H1 (cell line): ENCODE data around the gene ARID3B. TPM values are rescaled to one million over a fixed set of nuclear protein-coding genes. Genes with fewer than 3 reads are reported as not detected.

Source experiments
- CTCF ChIA-PET: fragments of 300-600 bp; sonication (Branson Sonifier 250); formaldehyde crosslinking; loops from one replicate; lab custom pipeline; 2021; ENCODE audit not compliant: partially characterized antibody; lab: Charles Lee
- POLR2A ChIA-PET: fragments of 300-600 bp; sonication (Branson Sonifier 250); formaldehyde crosslinking; loops from one replicate; lab custom pipeline; 2021; ENCODE audit warnings: inconsistent platforms; ENCODE audit not compliant: partially characterized antibody; lab: Charles Lee
- DNase-seq, 2 experiments: peaks; one replicate each; pipeline versions ENCODE4 v3.0.0 to v3.0.0-alpha.2; 2010 to 2022; ENCODE audit warnings: low spot score in 2 of 2, low read depth in 1 of 2, mixed read lengths in 1 of 2
- FAIRE-seq: peaks from 2 replicates; lab custom pipeline; 2011; peaks lifted over from hg19 to GRCh38; lab: Jason Lieb, UNC
- H2AFZ ChIP-seq: 2 replicates; pipeline ENCODE4 v1.8.1; 2012; ENCODE audit warnings: low read length, inconsistent platforms
- H2AK5ac ChIP-seq: 2 replicates; pipeline ENCODE4 v1.6.1; 2013; ENCODE audit warnings: low read depth, low read length
- H2BK120ac ChIP-seq: replicated peaks from 2 replicates; pipeline ENCODE3; 2013; ENCODE audit warnings: low read depth, low read length, inconsistent platforms
- H2BK12ac ChIP-seq: 2 replicates; pipeline ENCODE4 v1.6.1; 2013; ENCODE audit warnings: low read depth, low read length
- H2BK15ac ChIP-seq: 2 replicates; pipeline ENCODE4 v1.6.1; 2013; ENCODE audit warnings: low read length
- H2BK20ac ChIP-seq: 2 replicates; pipeline ENCODE4 v1.6.1; 2013; ENCODE audit warnings: low read length
- H2BK5ac ChIP-seq: 2 replicates; pipeline ENCODE4 v1.6.1; 2013; ENCODE audit warnings: low read depth, low read length
- H3K14ac ChIP-seq: 2 replicates; pipeline ENCODE4 v1.6.1; 2013; ENCODE audit warnings: inconsistent platforms; ENCODE audit not compliant: insufficient read length
- H3K18ac ChIP-seq: 2 replicates; pipeline ENCODE4 v1.6.1; 2013; ENCODE audit warnings: low read length; ENCODE audit errors: extremely low read depth
- H3K23ac ChIP-seq: 2 replicates; pipeline ENCODE4 v1.6.1; 2013; ENCODE audit warnings: inconsistent platforms; ENCODE audit not compliant: insufficient read length
- H3K23me2 ChIP-seq: 2 replicates; pipeline ENCODE4 v1.6.1; 2013; ENCODE audit warnings: low read depth, low read length
- H3K27ac ChIP-seq: 2 replicates; pipeline ENCODE4 v1.6.1; 2011; ENCODE audit warnings: low read depth, low read length, inconsistent platforms
- H3K27me3 ChIP-seq, 4 experiments: replicated peaks in 1 of 4; 1 replicate in 1 of 4; 2 replicates in 3 of 4; pipeline versions ENCODE4 v1.6.1 to v1.8.1; 2011 to 2013; ENCODE audit warnings: low read length in 3 of 4, mild to moderate bottlenecking in 3 of 4, inconsistent platforms in 2 of 4, mixed read lengths in 2 of 4, moderate library complexity in 1 of 4; ENCODE audit not compliant: control insufficient read depth in 3 of 4, insufficient read depth in 3 of 4; ENCODE audit errors: extremely low read depth in 1 of 4
- H3K36me3 ChIP-seq, 4 experiments: 2 replicates each; pipeline versions ENCODE4 v1.6.1 to v1.8.1; 2011 to 2013; ENCODE audit warnings: mild to moderate bottlenecking in 4 of 4, low read length in 3 of 4, moderate library complexity in 2 of 4, control low read depth in 1 of 4, inconsistent platforms in 1 of 4; ENCODE audit not compliant: insufficient read depth in 4 of 4, control insufficient read depth in 2 of 4
- H3K4ac ChIP-seq: replicated peaks from 2 replicates; pipeline ENCODE3; 2013; ENCODE audit warnings: low read length, low read depth, mixed read lengths, inconsistent platforms; ENCODE audit not compliant: insufficient read length
- H3K4me1 ChIP-seq, 4 experiments: replicated peaks in 1 of 4; 1 replicate in 1 of 4; 2 replicates in 3 of 4; pipeline versions ENCODE4 v1.6.1 to v1.8.1; 2011 to 2013; ENCODE audit warnings: low read length in 3 of 4, inconsistent platforms in 2 of 4, mixed read lengths in 1 of 4; ENCODE audit not compliant: insufficient read depth in 4 of 4, control insufficient read depth in 3 of 4
- H3K4me2 ChIP-seq, 2 experiments: 2 replicates each; pipeline versions ENCODE4 v1.6.1 to v1.8.1; 2011 to 2013; ENCODE audit warnings: low read depth in 2 of 2, low read length in 2 of 2, control low read depth in 1 of 2, inconsistent platforms in 1 of 2, mild to moderate bottlenecking in 1 of 2; ENCODE audit not compliant: insufficient read depth in 1 of 2
- H3K4me3 ChIP-seq, 4 experiments: fragments of 200-600, 300-600 bp in 1 of 4; sonication (generic), shearing (Covaris generic), sonication (Bioruptor Twin) in 1 of 4; 2 replicates each; pipeline versions ENCODE4 v1.5.1 to v1.8.1; 2011 to 2016; ENCODE audit warnings: low read length in 4 of 4, low read depth in 3 of 4, control low read depth in 2 of 4, inconsistent platforms in 2 of 4, mild to moderate bottlenecking in 2 of 4, mixed read lengths in 1 of 4, moderate library complexity in 1 of 4; ENCODE audit not compliant: insufficient read depth in 2 of 4; ENCODE audit errors: extremely low read depth in 1 of 4
- H3K56ac ChIP-seq: replicated peaks from 2 replicates; pipeline ENCODE3; 2013; ENCODE audit warnings: low read depth, mild to moderate bottlenecking, mixed read lengths, low read length, inconsistent platforms; ENCODE audit not compliant: insufficient read length
- H3K79me1 ChIP-seq: 2 replicates; pipeline ENCODE4 v1.6.1; 2013; ENCODE audit warnings: low read depth, low read length, control low read depth
- H3K79me2 ChIP-seq, 2 experiments: 2 replicates each; pipeline versions ENCODE4 v1.6.1 to v1.8.1; 2012 to 2013; ENCODE audit warnings: low read length in 2 of 2, mild to moderate bottlenecking in 2 of 2, inconsistent platforms in 1 of 2; ENCODE audit not compliant: insufficient read depth in 2 of 2, control insufficient read depth in 1 of 2
- H3K9ac ChIP-seq, 4 experiments: replicated peaks in 1 of 4; 1 replicate in 1 of 4; 2 replicates in 3 of 4; pipeline versions ENCODE4 v1.6.1 to v1.8.1; 2011 to 2013; ENCODE audit warnings: low read depth in 3 of 4, low read length in 3 of 4, control low read depth in 2 of 4, mild to moderate bottlenecking in 2 of 4, moderate library complexity in 2 of 4, inconsistent platforms in 1 of 4; ENCODE audit errors: extremely low read depth in 1 of 4
- H3K9me3 ChIP-seq, 2 experiments: 2 replicates each; pipeline versions ENCODE4 v1.6.1 to v1.8.1; 2012 to 2013; ENCODE audit warnings: mild to moderate bottlenecking in 2 of 2, moderate library complexity in 2 of 2, control low read depth in 1 of 2, inconsistent platforms in 1 of 2, low read depth in 1 of 2, low read length in 1 of 2, mixed read lengths in 1 of 2; ENCODE audit not compliant: insufficient read depth in 2 of 2
- H4K20me1 ChIP-seq, 2 experiments: replicated peaks in 1 of 2; 2 replicates each; pipeline versions ENCODE3 to v1.8.1; 2011 to 2013; ENCODE audit warnings: inconsistent platforms in 2 of 2, low read length in 2 of 2, mild to moderate bottlenecking in 1 of 2; ENCODE audit not compliant: insufficient read depth in 2 of 2, control insufficient read depth in 1 of 2
- H4K5ac ChIP-seq: 2 replicates; pipeline ENCODE4 v1.6.1; 2013; ENCODE audit warnings: low read length, low read depth, mixed read lengths, inconsistent platforms; ENCODE audit not compliant: insufficient read length
- H4K8ac ChIP-seq: 2 replicates; pipeline ENCODE4 v1.8.0; 2013; ENCODE audit warnings: mild to moderate bottlenecking, moderate library complexity, low read length, inconsistent platforms; ENCODE audit not compliant: insufficient read depth; ENCODE audit errors: extremely low read depth
- H4K91ac ChIP-seq: replicated peaks from 2 replicates; pipeline ENCODE3; 2013; ENCODE audit warnings: low read length, mixed read lengths, inconsistent platforms; ENCODE audit not compliant: insufficient read length
- BACH1 ChIP-seq: IDR thresholded peaks from 2 replicates; pipeline ENCODE4 v1.6.1; 2012; ENCODE audit warnings: low read length, improper control_type of control experiment
- CHD2 ChIP-seq: IDR thresholded peaks from 2 replicates; pipeline ENCODE4 v1.6.1; 2012; ENCODE audit warnings: low read length, improper control_type of control experiment
- GTF2F1 ChIP-seq: IDR thresholded peaks from 2 replicates; pipeline ENCODE4 v1.6.1; 2012; ENCODE audit warnings: low read depth, low read length, improper control_type of control experiment, borderline replicate concordance
- PHF8 ChIP-seq: fragments of 200-600 bp; sonication (generic); conservative IDR thresholded peaks from 2 replicates; pipeline ENCODE4 v1.7.1; 2012; ENCODE audit warnings: low read depth, mild to moderate bottlenecking, inconsistent platforms, low read length, moderate library complexity
- SP1 ChIP-seq: IDR thresholded peaks from 2 replicates; pipeline ENCODE4 v1.6.1; 2011; ENCODE audit warnings: low read depth, low read length
- SP2 ChIP-seq: IDR thresholded peaks from 2 replicates; pipeline ENCODE4 v1.6.1; 2012; ENCODE audit warnings: mild to moderate bottlenecking, low read length, inconsistent platforms
- WGBS, 2 experiments: shearing (Covaris generic) in 1 of 2; methylation state at CpG; one replicate each; pipeline versions ENCODE4 v1.1.6 to v1.1.7; 2013 to 2015; ENCODE audit warnings: low lambda C conversion rate in 2 of 2, mixed read lengths in 2 of 2, inconsistent platforms in 1 of 2, low coverage in 1 of 2, missing lambda C conversion rate in 1 of 2; ENCODE audit not compliant: insufficient replicate concordance in 2 of 2, insufficient coverage in 1 of 2, insufficient read length in 1 of 2; ENCODE audit errors: extremely low coverage in 1 of 2, missing lambda C conversion rate in 1 of 2; 5-methylcytosine and 5-hydroxymethylcytosine counted together
- polyA plus RNA-seq, 7 experiments: library from polyadenylated mRNA; depleted of rRNA in 3 of 7; stranded (reverse) in 5 of 7; unstranded in 2 of 7; fragments of >200 nt in 5 of 7; fragments of 200-250 nt in 2 of 7; gene quantifications; 1 replicate in 5 of 7; 2 replicates in 1 of 7; 4 replicates in 1 of 7; pipeline versions ENCODE4 v1.2.1 to v1.2.3, GENCODE V29; 2011 to 2013; ENCODE audit warnings: missing spikeins in 2 of 7, mixed read lengths in 2 of 7
- total RNA-seq: library from RNA; stranded (reverse); fragmentation: NEBNext Ultra II Directional; extraction: Animal tissue kit (Norgen Biotek cat#: 25700); gene quantifications from 2 replicates; pipeline ENCODE4 v1.2.1, GENCODE V29; 2021

The ARID3B gene
- total and polyA plus RNA-seq, 2 of the 8 experiments (the other 6 are each of a cell fraction or from before 2014, with no cell fraction given) = 81.0 to 115 TPM

- no peak for TF ChIP-seq GTF2F1
- no peak for TF ChIP-seq BACH1
- TF ChIP-seq PHF8 = no peak
- TF ChIP-seq SP2 = peak; percentile 38; the same call in 1 of the 2 replicates
- peak; percentile 82; the same call in 1 of the 2 replicates for TF ChIP-seq SP1
- peak; percentile 72 for TF ChIP-seq CHD2
- Histone ChIP-seq H3K23me2 (no peaks in the 10 kb centered on the region), H4K8ac (no peak overlapping the region; the same call in 1 of the 2 replicates), H3K79me2 (peaks cover 7 to 34% of the 10 kb centered on the region in 2 experiments), H2BK15ac (no peak overlapping the region), H3K36me3 (peaks cover 40 to 56% (median 49%) of the 10 kb centered on the region in 4 experiments), H3K4ac (no peak overlapping the region), H2BK120ac (no peak overlapping the region), H3K79me1 (peaks cover 13% of the 10 kb centered on the region), H3K4me1 (no peaks in the 10 kb centered on the region; a peak in 1 of 7 replicates), H3K9ac (no peak overlapping the region), H3K4me2 (no peak overlapping the region), H3K27ac (no peak overlapping the region), H2BK20ac (no peak overlapping the region), H4K91ac (no peak overlapping the region), H2AFZ (no peak overlapping the region), H2AK5ac (no peak overlapping the region), H2BK12ac (no peak overlapping the region), H4K20me1 (peaks cover 20 to 63% of the 10 kb centered on the region in 2 experiments), H3K23ac (no peak overlapping the region), H3K4me3 (no peak overlapping the region), H3K56ac (no peak overlapping the region), H4K5ac (no peak overlapping the region), H3K14ac (no peak overlapping the region), H2BK5ac (no peak overlapping the region), H3K9me3 (no peaks in the 10 kb centered on the region), H3K27me3 (no peaks in the 10 kb centered on the region), H3K18ac (no peak overlapping the region)
- POLR2A ChIA-PET = interaction anchor here (1.0 to 2.9 kb wide), 4 partner anchors 9 to 160 kb away, joined by 3 to 9 read pairs (median 6); no protein-coding TSS in a partner anchor
- DNase-seq (peak in 1 of 2 experiments; percentile 86), FAIRE-seq (peak; percentile 62)
- CTCF ChIA-PET = interaction anchor here (0.7 to 37.5 kb wide), 24 partner anchors 10 to 346 kb away, joined by 3 to 1439 read pairs (median 4); partner anchors contain the start of genes CSK and CYP1A2
- WGBS, 2 experiments = 89% methylated on average over 21 of the region's 21 CpGs; no CpG with 5 or more reads in 1 of the 2 experiments
These were observed 80.9 kb downstream of the ARID3B start for GRCh38 chr15:74621936-74622335.
